ENCODE data around the gene APLNR.

- no peak for TF ChIP-seq CTCF (IDR thresholded peaks at IDR 0.05; ENCODE audit: borderline replicate concordance, extremely low read depth, low read length, poor library complexity, severe bottlenecking)
- no peak for TF ChIP-seq EZH2 (IDR thresholded peaks at IDR 0.05; ENCODE audit: borderline replicate concordance, low read depth, low read length, severe bottlenecking)
These were observed 1.0 kb downstream of the APLNR start for GRCh38 chr11:57235761-57236703.
